HG03159 (cell line): ENCODE results near the gene PBX4.

Source experiments
- ATAC-seq: cut with Tn5 transposase; IDR thresholded peaks from one replicate; pipeline ENCODE4 v1.9.1; 2021; ENCODE audit warnings: mild to moderate bottlenecking, moderate library complexity; ENCODE audit not compliant: unreplicated experiment

The PBX4 gene

GRCh38 chr19:19649580-19649995 lies 31.1 kb upstream of the PBX4 start:
- no peak for ATAC-seq

DNA sequence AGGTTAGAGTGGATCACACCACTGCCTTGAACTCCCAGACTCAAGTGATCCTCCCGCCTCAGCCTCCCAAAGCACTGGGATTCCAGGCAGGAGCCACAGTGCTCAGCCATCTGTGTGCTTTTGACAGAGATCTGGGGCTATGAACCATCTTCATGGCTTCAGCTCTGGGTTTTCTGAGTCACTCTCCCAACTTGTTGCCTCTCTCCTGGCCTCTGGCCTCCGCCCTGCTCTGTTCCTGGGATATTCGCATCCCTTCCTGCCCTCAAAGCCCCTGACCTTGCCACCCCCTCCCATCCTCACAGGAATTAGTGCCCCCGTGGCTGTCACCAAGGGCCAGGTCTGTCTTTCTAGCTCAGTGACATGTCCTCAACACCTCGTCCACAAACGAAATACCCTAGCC lies 30.7 kb upstream of the PBX4 start:
- ATAC-seq = no peak

DNA sequence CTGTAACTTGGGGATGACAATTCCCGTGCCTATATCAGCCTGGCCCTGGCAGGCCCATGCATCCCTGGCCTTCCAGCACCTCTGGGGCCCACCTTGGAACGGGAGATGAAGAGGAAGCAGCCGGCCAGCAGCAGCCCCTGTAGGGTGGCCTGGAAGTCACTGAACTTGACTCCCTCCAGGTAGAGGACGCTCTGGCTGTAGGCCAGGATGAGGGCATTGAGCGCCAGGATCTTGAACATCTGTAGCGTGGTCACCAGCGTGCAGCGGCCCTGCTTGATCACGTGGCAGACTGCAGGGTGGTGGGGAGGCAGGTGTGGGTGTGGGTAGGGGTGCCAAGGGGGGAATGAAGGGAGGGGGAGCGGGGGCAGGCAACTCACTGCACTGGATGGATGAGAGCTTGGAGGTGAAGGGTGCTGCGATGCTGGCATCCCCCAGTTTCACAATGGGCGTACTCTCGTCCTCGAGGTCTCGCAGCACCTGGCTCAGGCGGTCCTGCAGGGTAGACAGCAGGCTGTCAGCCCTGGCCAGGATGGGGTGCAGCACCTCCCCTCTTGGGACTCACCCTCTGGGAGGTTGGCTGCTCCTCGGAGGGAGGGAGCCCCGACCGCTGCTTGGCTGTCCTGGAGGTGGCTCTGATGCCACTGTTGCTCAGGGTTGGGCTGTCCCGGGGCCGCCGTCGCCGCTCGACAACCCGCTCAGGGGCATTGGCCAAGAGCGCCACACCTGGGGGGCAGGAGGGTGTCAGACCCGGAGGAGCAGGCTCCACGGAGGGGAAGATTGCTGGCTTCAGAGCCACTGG lies 28.7 kb upstream of the PBX4 start:
- ATAC-seq = no peak

DNA sequence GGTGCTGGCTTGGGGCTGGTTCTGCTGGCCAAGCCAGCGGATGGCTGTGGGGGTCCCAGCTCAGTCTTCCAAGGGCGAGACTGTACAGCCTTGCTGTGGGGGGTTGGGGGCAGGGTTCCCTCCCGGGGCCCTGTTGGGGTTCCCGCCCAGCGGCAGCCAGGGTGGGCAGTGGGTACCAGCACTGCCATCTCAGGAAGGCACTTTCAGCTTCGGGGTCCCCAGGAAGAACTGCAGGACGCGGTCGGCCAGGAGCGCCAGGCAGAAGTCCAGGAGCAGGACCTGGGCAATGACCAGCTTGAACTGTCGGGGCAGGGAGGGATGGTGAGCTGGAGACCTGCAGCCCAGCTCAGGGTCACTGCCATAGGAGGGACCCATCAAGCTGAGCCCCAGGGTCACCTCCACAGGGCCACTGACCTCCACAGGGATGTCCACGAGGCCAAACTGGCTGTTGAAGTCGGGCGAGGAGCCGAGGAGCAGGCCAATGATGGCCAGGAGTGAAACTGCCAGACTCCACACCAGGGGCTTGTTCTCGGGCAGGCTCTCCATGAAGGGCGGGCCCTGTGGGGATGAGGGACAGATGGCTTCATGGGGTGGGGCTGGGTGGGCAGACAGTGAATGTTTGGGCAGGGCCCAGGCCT lies 26.9 kb upstream of the PBX4 start:
- ATAC-seq = no peak

GRCh38 chr19:19644054-19644388 lies 25.5 kb upstream of the PBX4 start:
- ATAC-seq = no peak

DNA sequence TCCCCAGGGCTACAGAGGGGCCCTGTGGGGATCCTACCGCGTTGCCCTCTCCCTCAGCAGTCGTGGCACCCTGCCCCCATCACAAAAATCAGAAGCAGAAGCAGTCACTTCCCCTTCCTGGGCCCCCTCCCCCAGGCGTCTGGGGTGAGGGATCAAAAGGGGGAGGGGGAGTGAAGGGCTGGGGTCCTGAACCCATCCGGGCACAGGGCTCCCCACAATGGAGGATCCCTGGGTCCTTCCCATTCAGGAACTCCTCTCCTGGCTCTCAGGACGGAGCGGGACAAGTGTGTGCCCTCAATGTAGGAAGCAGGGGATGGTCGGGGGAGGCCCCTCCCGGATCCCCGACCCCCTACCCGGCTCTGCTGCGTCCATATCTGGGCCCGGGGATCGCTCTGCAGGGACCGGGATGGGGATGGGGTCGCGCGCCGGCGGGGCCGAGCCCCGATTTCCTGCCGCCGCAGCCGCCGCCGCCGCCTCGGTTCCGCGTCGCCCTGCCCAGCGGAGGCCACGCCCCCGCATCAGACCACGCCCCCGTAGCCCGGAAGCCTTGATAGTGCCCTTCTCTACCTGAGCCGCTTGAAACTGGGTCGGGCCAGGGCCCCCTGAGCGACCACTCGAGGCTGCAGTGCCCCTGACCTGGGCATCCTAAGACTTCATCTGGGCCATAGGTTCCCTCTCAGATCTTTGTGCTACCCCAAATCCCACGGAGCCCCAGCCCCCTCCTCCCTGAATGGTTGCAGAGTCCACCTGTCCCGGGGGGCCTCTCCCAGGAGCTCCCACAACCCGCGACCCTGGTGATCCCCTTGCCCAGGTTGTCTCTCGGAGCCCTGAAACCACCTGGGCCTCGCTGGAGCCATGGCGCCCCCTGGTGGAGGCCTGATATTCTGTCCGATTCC lies 24.9 kb upstream of the PBX4 start, which contains the start of gene GMIP:
Gene GMIP, minus strand, starts transcription at position 500 of the 896 bp plus-strand sequence. Its CDS starts 128 bp downstream, at position 372.
- peak; percentile 73 for ATAC-seq

GRCh38 chr19:19642506-19643157 lies 24.1 kb upstream of the PBX4 start:
- peak; percentile 8 for ATAC-seq

- ATAC-seq = no peak
Observed at GRCh38 chr19:19637523-19638251, 19.2 kb upstream of the PBX4 start.

- no peak for ATAC-seq
Observed at GRCh38 chr19:19637186-19637522, 18.7 kb upstream of the PBX4 start.

DNA sequence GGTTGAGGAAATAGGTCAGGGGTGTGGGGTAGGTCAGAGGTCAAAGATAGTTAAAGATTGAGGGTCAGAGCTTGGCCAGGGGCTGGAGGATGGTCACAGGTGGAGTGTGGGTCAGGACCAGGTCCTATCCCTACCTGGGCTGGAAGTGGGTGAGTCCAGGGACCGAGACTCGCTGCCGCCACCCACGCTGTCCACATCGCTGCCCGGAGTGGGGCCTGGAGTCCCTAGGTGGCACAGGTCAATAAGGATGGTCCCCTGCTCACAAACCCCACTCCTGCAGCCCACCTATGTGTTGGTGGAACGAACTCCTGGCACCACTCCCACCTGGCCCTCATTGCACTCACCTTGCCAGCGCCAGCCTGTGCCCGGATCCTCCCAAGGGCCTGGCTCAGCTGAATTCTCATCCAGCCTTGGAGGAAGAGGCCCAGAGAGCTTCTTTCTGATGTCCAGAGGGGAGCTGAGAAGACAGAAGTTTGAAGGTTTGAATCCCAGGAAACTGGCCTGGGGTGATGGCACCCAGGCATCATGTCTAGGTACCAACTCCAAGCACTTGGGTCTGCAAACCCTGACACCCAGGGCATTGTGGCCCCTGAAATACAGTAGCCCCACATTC lies 18.2 kb upstream of the PBX4 start:
- ATAC-seq = no peak

- no peak for ATAC-seq
Observed at GRCh38 chr19:19635313-19635702, 16.8 kb upstream of the PBX4 start.

DNA sequence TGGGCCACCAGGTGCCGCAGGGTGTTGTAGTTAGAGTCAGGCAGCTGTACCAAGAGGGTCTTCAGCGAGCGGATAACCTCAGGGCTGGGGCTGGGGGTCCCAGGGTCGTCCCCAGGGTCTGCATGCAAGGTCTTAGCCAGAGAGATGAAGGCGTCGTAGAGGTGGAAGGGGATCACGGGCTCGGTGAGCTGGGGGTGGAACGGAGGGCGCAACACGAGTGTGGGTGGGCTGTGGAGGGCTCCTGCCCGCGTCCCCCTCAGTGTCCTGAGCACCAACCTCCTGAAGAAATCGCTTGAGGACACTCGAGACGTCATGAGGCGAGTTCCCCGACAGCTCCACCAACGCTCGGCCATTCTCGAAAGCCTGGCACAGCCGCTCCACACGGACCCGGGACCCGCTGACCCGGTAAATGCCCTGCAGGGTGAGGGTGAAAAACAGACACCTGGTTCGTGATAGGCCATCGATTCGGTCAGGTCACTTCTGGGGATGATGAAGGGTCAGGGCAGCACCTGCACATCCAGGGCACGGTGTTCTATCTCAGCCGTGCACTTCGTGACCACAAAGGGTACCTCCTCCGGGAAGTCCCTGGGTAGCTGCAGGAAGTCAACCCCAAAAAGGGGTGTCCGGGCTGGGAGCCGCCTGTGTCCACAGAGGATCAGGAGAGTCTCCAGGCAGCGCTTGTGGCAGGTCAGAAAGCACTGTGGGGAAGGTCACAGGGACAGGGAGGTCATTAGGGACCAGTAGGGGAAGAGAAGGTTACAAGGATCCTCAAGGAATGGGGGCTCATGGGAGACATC lies 16.2 kb upstream of the PBX4 start:
- ATAC-seq = no peak

- ATAC-seq = no peak
Observed at GRCh38 chr19:19633711-19634515, 15.4 kb upstream of the PBX4 start.

- ATAC-seq = no peak
Observed at GRCh38 chr19:19632661-19633060, 14.2 kb upstream of the PBX4 start.

- no peak for ATAC-seq
Observed at GRCh38 chr19:19631346-19631745, 12.9 kb upstream of the PBX4 start.

GRCh38 chr19:19630426-19630825 lies 11.9 kb upstream of the PBX4 start:
- no peak for ATAC-seq

GRCh38 chr19:19630062-19630414 lies 11.6 kb upstream of the PBX4 start:
- no peak for ATAC-seq

- peak; percentile 22 for ATAC-seq
Observed at GRCh38 chr19:19628501-19629134, 10.1 kb upstream of the PBX4 start.
